RPMI8226 (cell line): ENCODE data around the gene CLCN7.

Experiments used
- DNase-seq: peaks from one replicate; pipeline ENCODE4 v3.0.0-alpha.2; 2015

CLCN7 gene

GRCh38 chr16:1460602-1461138, 14.2 kb downstream of the CLCN7 start:
- no peak for DNase-seq

DNA sequence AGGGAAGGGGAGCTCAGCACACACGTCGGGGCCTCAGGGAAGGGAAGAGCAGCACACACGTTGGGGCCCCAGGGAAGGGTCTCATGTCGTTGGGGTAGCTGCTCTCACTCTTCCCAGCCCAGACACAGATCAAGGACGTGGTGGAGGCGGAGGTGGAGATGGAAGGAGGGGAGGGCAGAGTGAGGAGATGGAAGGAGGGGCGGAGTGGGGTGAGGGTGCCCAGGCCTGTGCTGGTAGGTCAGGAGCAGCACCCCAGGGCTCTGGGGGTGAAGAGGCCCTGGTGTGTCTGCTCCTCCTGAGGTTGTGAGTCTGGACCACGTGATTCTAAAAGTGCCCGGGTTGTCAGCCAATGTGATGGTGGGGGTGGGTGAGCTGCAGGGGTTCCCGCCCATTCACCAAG, 14.9 kb downstream of the CLCN7 start:
- DNase-seq = no peak

DNA sequence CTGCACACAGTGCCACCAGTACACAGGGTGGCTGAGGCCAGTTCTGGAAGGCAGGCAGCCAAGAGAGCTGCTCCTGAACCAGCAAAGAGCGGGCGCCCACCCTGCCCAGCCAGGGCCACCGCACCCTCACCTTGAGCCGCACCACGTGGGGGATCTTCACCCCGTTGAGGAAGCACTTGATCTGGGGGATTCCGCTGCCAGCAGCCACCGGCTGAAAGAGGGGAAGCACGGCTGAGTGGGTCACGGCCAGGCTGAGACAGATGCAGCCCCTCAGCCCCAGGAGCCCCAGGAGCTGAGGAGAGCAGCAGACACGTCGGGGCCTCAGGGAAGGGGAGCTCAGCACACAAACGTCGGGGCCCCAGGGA, 15.9 kb downstream of the CLCN7 start:
- no peak for DNase-seq

- no peak for DNase-seq
Measured at GRCh38 chr16:1458336-1458976, 16.4 kb downstream of the CLCN7 start.

DNA sequence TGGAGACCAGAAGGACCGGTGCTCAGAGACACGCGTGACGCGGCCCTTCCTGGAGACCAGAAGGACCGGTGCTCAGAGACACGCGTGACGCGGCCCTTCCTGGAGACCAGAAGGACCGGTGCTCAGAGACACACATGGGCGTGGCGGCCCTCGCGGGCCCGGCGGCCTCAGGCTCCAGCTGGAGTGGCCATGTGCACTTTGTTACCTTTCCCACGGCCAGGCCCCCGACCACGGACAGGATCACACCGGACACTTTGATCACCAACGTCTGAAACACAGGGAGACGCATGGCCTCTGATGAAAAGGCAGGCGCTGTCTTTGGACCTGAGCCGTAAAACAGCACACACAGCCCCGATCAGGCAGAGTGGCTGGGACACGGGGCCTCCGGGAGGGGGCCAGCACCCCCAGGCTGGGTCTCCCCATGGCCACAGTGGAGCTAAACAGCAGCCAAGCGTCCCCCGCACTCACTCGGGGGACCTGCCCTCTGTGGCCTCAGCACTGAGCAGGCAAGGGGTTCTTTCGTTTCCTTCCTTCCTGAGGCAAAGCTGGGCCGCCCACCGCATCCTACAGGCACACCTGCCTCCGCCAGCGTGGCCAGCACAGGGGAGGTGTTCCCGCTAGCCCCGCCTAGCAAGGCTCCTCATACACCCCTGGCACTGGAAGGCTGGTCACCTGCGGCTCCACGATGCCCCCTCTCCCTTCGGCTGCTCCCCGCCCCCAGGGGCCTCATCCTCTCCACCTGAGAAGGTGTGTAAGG, 17.2 kb downstream of the CLCN7 start:
- DNase-seq = no peak

- DNase-seq = no peak
Measured at GRCh38 chr16:1456951-1457350, 17.9 kb downstream of the CLCN7 start.

DNA sequence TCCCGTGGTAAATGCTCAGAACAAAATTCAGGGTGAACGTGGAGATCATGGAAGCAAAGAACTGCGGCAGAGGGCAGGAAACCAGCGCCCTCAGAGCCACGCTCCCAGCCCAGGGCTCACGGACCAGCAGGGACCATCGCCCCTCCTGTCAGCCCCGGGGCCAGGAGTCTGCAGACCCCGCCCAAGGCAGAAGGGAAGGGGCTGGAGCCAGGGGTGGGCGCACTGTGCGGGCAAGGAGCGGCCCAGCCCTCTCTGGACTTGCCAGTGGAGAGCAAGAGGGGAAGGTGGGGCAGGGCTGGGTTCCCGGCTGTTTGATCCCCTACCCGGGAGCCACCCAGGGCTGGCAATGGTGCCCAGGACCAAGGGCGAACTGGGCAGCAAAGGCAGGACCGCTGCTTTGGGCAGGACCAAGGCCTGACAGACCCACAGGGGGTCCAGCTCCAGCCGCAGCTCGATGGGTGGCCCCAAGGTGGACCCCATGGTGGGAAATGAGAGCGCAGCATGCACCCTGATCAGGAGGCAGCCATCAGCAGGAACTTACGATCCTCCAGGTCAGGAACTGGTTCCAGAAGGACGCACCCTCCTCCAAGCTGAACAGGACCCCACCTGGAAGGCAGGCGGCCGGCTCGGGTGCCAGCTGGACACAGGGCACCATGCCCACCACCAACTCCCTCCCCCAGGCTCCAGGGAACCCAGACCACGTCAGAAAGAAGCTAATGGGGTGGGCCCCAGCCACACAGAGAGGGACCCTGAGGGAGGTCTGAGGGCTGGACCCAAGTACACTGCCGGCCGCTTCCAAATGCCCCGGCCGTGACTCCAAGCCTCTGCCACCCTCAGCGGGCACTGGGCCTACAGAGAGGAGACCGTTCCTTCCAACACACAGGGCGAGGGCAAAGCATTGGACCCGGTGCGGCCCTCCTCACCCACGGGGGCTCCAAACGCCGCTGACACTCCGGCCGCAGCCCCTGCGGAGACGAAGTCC, 19.3 kb downstream of the CLCN7 start:
- DNase-seq = no peak

- DNase-seq = no peak
Measured at GRCh38 chr16:1454561-1454960, 20.3 kb downstream of the CLCN7 start.

DNA sequence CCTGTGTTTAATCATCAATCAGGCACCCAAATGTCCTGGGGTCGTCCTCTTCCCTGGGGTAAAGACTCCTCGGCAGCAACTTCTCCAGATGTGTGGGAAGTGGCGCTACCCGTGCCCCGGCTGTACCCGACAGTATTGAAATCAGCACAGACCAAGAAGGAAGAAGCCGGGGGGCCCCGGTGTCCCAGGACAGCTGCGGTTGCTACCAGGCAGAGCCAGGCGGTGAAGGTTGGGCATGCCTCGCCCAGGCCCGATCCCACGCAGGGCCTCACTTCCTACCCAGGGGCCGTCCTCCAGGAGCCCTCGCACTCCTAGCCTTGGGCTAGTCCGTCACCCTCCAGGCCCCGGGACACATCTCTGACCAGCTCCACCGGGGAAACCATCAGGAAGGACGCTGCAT, 21.5 kb downstream of the CLCN7 start:
- DNase-seq = no peak

DNA sequence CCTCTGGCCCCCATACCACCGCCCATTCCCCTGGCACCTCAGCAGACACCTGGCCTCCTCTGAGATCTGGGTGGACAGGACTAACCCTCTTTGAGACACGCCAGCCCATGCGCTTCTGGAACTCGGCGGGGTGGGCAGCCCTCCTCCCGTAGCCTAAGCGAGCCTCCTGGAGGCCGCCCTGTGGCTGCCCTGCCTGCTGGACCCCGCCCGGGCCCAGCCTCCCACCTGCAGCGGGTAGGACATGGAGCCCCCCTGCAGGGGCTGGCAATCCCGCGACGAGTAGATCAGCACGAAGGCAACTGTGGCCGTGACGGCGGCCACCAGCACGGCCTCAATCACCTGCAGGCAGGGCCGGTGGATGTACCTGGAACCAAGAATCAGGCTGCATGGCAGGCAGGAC, 22.3 kb downstream of the CLCN7 start:
- no peak for DNase-seq

DNA sequence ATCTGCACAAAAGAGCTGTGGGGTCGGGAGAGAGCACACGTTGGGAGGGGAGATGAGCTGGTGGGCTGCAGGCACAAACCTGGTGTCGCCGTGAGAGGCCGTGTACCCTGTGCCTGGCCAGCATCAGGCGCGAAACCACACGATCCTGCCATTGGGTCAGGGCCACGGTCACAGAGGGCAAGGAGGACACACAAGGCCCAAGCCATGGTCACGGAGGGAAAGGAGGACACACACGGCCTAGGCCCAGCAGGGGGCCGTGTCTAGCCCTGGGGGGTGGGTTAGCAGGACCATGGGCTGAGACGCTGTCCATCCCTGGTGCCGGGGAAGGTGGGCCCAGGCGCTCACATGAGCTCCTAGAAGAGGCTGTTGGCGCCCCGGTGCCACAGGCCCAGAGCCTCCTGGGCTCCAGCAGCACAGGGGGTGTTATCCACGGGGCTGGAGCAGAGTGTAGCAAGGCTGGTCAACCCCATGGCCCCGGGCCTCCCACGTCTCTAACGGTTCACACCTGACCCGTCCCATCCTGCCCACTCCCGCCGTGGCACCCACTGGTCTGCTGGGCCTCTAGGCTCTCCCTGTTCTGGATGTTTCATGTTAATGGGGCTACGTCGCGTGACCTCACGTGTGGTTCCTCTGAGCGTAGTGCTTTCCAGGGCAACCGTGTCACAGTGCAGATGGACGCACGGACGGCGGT, 23.0 kb downstream of the CLCN7 start:
- DNase-seq = no peak

- DNase-seq = no peak
Measured at GRCh38 chr16:1450841-1451240, 24.0 kb downstream of the CLCN7 start.

GRCh38 chr16:1450218-1450617, 24.6 kb downstream of the CLCN7 start:
- no peak for DNase-seq

DNA sequence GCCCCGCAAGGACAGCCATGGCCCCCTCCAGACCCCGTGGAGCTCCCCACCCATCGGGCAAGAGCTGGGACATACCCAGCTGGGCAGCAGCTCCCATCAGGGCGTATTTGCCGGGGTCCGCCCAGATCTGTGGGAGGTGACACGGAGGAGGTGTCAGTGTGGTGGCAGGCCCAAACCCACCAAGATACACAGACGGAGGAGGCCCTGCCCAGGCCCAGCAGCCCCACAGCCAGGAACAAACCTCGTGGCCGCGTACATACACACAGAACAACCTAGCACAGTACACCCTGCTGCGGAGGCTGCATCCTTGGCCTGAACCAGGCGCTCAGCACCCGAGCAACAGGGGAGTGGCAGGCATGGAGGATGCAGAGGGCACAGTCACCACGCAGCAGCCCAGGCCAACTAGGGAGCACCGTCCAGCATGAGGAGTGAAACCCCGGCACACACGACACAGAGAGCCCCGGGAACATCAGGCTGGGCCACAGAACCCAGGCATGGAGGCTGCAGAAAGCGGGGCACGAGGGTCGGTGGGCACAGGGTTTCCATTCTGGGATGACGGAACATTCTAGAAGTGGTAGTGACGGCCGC, 25.5 kb downstream of the CLCN7 start:
- no peak for DNase-seq

DNA sequence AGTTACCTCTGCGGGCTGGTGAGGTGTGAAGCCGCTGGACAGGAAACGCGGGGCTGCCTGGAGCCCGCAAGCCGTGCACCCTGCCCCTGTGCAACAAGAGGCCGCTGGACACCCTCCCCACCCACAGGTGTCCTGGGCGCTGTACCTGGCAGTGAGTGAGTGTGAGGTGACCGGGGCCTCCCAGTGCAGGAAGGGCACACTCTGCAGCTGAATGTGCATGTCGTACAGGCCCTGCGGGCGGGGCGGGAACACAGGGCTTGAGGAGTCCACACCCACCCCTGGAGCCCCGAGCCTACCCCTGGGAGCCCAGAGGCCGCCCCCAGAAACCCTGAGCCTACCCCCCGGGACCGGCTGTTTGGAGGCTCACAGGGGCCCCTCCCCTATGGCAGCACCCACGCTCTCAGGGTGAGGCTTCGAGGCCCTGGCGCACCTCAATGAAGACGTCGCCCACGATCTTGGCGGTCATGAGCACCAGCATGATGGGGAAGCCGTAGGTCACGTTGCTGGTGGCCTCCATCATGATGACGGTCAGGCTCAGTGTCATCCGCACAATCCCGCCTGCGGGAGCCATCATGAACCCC, 26.2 kb downstream of the CLCN7 start:
- no peak for DNase-seq

DNA sequence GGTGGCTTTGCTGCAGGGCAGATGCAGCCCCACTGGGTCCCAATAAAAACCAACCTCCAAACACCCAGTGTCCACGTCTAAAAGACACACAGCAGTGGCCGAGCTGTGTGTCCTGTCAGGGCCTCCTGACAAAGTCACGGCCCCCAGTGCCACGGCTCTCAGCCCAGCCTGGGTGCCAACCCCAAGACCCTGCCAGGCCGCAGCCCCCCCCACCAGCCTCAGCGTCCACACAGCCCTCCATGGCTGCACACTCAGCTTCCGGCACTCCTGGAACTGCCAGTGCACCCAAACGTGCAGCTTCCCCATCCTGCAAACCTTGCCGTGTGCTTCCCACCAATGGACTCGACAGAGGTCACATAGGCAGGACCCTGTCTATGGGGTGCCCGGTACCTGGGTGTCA, 26.9 kb downstream of the CLCN7 start:
- DNase-seq = no peak

DNA sequence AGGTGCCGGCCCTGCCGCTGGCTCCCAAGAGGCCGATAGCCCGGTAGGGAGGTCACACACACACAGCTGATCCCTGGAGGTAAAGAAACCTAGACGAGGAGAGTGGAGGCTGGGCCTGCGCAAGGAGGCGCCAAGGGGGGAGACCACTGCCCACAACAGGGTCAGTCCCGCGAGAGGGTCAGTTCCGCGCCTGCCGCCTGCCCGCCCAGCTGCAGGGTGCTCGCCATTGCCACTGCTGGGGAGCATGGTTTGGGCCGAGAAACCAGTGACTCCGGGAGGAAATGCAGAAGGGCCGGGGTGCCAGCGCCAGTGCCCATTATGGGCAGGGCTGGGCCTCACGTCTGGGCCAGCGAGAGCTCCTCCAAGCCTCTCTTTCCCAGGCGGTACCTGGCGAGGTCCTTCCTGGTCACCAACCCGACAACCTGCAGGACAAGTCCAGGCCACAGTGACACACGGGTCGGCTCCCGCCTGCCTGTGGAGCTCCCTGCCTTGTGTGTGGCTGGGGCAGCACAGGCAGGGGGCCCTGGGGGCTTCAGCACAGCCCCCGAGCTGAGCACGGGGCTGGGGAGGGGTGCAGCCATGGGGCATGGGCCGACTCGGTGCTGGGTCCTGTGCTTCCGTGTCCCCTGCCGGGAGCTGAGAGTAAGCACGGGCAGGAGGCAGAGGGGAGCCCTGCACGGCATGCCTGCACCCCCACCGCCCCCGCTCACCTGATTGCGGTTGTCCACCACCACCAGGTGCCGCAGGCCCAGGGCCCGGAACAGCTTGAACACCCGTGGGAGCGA, 28.3 kb downstream of the CLCN7 start:
- DNase-seq = no peak

DNA sequence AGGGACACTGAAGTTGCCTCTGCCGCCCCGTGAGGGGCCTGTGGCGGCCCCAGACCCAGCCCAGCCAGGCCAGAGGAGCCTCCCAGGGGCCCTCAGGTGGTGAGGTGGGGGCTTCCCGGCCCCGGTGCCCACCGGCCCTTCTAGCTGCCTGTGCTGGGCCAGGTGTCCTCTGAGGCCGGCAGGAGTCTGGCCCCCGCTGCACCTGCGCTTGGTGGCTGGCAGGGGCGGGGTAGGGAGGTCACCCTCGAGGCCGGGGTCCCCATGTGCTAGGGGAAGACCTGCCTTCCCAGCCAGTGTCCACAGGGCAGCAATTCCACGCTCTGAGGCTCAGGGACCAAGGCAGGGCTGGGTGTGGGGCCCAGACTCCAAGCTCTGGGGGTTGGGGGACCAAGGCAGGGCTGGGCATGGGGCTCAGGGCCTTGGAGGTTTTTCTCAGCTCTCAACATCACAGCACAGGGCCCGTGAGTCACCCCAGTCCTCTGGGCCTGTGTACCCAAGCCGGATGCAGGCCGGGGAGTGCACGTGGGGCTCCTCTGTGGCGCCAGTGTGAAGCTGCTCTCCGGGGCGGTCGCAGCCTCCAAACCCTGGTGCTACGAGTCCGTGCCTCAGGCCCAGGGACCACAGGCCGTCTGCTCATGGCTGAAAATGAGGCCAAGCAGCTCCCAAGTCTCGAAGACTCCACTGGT, 29.2 kb downstream of the CLCN7 start:
- no peak for DNase-seq

GRCh38 chr16:1444730-1445517, 29.9 kb downstream of the CLCN7 start:
- no peak for DNase-seq
